CD4-positive, alpha-beta T cell treated with Interleukin-21 for 1 hour (primary cell): ENCODE data around the gene RGS10.

Source experiments
- DNase-seq: peaks from one replicate; pipeline ENCODE4 v3.0.0-alpha.2; 2020

RGS10 gene

GRCh38 chr10:119495545-119495944 is 47.0 kb downstream of the RGS10 start:
- no peak for DNase-seq

GRCh38 chr10:119495021-119495505 is 47.5 kb downstream of the RGS10 start:
- no peak for DNase-seq

- DNase-seq = no peak
Measured at GRCh38 chr10:119494236-119495020, 48.1 kb downstream of the RGS10 start.

DNA sequence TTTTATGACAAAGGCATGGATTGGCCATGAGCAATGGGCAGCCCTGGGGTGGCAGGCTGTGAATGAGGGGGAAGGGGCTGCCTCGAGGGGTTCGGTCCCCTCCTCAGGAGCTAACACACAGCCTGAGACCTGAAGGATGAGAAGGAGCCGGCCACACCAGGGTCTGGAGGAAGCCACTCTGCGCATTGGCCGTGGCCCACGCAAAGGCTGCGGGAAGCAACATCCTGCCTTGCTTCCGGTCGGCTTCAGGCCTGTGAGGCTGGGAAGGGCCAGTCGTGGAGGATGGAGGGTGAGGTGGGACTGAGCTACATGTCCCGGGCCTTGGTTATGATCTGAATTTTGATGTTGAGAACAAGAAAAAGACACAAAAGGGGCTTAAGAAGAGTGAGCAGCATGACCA is 49.4 kb downstream of the RGS10 start:
- no peak for DNase-seq

GRCh38 chr10:119491966-119492757 is 50.4 kb downstream of the RGS10 start:
- DNase-seq = no peak

- no peak for DNase-seq
Measured at GRCh38 chr10:119489991-119490326, 52.6 kb downstream of the RGS10 start.

- no peak for DNase-seq
Measured at GRCh38 chr10:119488675-119489074, 53.8 kb downstream of the RGS10 start.

GRCh38 chr10:119483839-119484238 is 58.7 kb downstream of the RGS10 start:
- DNase-seq = no peak

- DNase-seq = no peak
Measured at GRCh38 chr10:119483001-119483400, 59.5 kb downstream of the RGS10 start.

DNA sequence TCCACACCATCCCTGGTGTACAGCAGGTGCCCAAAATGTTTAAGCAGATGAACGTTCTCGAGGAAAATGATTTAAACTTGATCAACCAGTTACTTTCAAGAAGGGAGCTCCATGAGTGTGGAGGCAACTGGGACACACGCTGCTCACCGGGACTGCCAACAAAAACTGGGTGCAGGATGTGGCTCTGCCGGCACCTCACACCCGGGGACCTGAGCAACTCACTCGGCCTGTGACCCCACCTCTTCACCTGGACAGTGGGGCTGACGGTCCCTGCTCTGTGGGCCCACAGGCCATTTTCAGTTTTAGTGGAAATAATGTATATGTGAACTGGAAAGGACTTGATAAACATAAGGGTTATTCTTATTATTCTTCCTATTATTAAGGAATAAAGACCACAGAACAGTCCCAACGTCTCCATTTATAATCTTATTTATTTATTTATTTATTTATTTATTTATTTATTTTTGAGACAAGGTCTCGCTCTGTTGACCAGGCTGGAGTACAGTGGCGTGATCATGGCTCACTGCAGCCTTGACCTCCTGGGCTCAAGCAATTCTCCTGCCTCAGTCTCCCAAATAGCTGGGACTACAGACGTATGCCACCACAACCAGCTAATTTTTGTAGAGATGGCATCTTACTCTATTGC is 60.6 kb downstream of the RGS10 start:
- DNase-seq = no peak

DNA sequence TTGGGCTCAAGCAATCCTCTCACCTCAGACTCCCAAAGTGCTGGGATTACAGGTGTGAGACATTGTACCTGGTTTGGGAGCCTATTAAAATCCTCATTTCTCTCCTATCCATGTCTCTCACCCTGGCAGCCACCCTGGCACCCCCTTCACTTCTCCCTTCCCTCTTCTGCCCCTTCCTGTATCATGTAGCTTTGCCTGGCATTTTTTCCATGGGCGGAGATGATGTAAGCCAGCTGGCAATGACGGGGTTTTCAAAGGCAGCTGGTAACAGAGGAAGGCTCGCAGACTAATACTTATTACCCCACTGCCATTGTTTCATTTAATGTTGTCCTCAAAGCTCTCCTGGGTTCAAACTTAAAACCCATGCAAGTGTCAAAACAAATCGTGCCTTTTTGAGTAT is 61.9 kb downstream of the RGS10 start:
- DNase-seq = no peak

GRCh38 chr10:119479532-119479931 is 63.0 kb downstream of the RGS10 start:
- no peak for DNase-seq

- DNase-seq = no peak
Measured at GRCh38 chr10:119478811-119479341, 63.6 kb downstream of the RGS10 start.

DNA sequence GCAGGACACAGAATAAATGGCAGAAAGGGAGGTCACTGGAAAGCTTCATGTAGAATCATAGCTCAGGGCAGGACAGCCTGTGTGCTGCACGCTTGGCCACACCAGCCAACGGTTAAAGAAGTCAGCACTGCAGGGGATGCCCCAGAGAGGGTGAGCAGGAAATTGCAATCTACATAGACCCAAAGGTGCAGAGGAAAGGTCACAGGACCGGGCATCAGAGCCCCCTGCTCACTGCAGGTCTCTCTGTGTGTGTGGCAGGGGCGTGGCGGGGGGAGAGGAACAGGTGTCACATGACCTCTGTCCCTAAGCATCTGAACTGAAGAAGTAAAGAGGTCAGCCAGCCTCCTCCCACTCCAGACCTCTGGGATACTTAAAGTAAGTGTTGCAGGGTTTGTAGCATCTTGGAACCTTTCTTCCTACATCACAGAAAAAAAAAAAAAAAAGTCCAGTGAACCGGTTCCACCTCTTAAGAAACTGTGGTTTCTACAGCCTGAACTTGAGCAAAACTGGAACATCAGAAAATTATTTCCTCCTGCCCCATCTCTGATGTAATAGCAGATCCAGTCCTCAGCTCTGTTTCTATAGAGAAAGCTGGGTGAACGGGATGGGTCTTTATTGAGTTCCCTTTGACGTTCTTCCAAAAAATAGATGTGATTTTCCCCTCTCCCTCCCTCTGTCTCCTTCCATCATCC is 64.3 kb downstream of the RGS10 start:
- DNase-seq = peak; percentile 17

DNA sequence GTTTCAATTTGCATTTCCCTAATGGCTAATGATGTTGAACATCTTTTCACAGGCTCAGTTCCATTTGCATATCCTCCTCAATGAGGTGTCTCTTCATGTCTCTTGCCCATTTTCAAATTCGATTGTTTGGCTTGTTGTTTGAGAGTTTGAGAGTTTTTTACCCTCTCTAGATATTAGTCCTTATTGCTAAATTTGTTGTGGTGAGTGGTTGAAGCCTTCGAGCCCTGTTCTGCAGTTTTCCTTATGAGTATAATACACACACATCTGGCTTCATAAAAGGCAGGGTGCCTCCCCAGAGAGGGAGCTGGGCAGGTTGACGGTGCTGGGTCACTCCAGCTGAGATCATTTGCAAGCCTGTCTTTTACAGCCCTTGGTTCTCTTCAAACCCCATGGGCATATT is 65.1 kb downstream of the RGS10 start:
- no peak for DNase-seq

DNA sequence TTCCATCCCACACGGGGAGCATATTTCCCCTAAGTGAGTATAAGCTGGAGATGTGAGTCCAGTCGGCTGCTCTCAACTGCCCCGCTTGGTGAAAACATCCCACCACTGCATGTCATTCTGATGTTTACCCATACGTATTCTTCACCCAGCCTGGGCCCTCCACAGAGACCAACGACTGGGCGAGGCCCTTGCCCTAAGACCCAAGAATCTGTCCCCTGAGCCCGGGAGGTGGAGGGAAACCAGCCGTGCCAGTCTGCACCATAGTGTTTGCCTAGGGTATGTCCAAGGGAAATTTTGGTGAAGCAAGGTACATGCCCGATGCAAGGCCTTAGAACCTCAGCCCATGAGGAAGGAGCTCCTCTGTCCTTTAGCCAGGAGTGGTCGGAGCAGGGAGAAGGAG is 67.9 kb downstream of the RGS10 start:
- no peak for DNase-seq

DNA sequence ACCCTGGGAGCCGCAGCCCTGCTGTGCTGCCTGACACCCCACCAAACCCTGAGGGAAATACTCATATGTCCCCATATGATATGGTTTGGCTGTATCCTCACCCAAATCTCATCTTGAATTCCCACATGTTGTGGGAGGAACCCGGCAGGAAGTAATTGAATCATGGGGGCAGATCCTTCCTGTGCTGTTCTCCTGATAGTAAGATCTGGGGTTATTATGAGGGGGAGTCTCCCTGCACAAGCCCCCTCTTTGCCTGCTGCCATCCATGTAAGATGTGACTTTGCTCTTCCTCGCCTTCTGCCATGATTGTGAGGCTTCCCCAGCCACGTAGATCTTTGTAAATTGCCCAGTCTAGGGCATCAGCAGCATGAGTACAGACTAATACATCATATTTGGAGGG is 68.7 kb downstream of the RGS10 start:
- no peak for DNase-seq

- DNase-seq = no peak
Measured at GRCh38 chr10:119470920-119471702, 71.4 kb downstream of the RGS10 start.

DNA sequence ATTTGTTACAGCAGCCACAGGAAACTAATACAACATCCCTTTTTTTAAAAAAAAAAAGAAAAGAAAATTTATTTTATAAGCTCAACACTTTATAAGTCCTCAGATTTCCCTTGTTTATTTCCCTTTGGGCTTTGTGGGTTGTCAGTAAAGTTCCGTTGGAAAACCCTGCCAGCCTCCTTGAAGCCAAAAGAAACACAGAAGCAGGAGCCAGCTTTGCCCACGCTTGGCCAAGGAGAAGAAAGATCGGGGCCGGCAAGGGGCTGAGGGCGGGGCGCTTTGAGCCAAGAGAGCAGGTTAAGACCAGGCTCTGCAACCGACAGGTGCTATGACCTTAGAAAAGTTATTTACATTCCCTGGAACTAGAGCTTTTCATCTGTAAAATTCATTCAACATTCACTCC is 72.7 kb downstream of the RGS10 start:
- DNase-seq = no peak

GRCh38 chr10:119469325-119469707 is 73.2 kb downstream of the RGS10 start:
- no peak for DNase-seq

GRCh38 chr10:119468542-119469324 is 73.8 kb downstream of the RGS10 start:
- no peak for DNase-seq
